SK-N-SH (cell line): ENCODE data around the gene TOLLIP. TPM values are rescaled to one million over a fixed set of nuclear protein-coding genes. Genes with fewer than 3 reads are reported as not detected.
"Not testable (repeated sequence)": the region's sequence is repeated elsewhere in the genome, so short reads cannot be mapped to it uniquely, and the experiment has no call there.

Source experiments
- CTCF ChIA-PET: fragments of 300-600, 350-600 bp; formaldehyde crosslinking; extraction: SDS; loops from one replicate; lab custom pipeline; 2021; lab: Yijun Ruan, JAX
- POLR2A ChIA-PET: fragments of 350-600 bp; sonication (Branson Sonifier 250); formaldehyde crosslinking; extraction: SDS; loops from one replicate; lab custom pipeline; 2020; ENCODE audit warnings: antibody characterized with exemption, inconsistent platforms; lab: Yijun Ruan, JAX
- DNase-seq: peaks from one replicate; pipeline ENCODE4 v3.0.0; 2012
- H2AFZ ChIP-seq: fragments of 200-600 bp; sonication (generic); 2 replicates; pipeline ENCODE4 v1.8.1; 2016; ENCODE audit warnings: antibody characterized with exemption, mild to moderate bottlenecking, low read depth
- H3F3A ChIP-seq: fragments of 200-600 bp; sonication (generic); replicated peaks from 2 replicates; pipeline ENCODE3; 2016; ENCODE audit warnings: antibody characterized with exemption, mild to moderate bottlenecking; ENCODE audit not compliant: insufficient read depth
- H3K27ac ChIP-seq, 2 experiments: fragments of 200-500 bp in 1 of 2; fragments of 200-600 bp in 1 of 2; sonication (Bioruptor generic) in 1 of 2; sonication (generic), shearing (Covaris generic) in 1 of 2; 2 replicates each; pipeline versions ENCODE4 v1.5.1 to v1.6.1; 2014 to 2016; ENCODE audit warnings: low read depth in 2 of 2, inconsistent platforms in 1 of 2, low read length in 1 of 2, mild to moderate bottlenecking in 1 of 2, mixed read lengths in 1 of 2
- H3K27me3 ChIP-seq: fragments of 200-600 bp; sonication (generic), shearing (Covaris generic); 2 replicates; pipeline ENCODE4 v1.6.1; 2016; ENCODE audit warnings: mixed run types; ENCODE audit not compliant: insufficient read depth
- H3K36me3 ChIP-seq, 2 experiments: fragments of 200-500 bp in 1 of 2; fragments of 200-600 bp in 1 of 2; sonication (Bioruptor generic) in 1 of 2; sonication (generic) in 1 of 2; replicated peaks in 1 of 2; 2 replicates each; pipeline versions ENCODE3 to v1.5.1; 2014 to 2016; ENCODE audit warnings: low read length in 1 of 2, mild to moderate bottlenecking in 1 of 2; ENCODE audit not compliant: insufficient read depth in 2 of 2, control insufficient read depth in 1 of 2
- H3K4me1 ChIP-seq, 2 experiments: fragments of 200-500 bp in 1 of 2; fragments of 200-600 bp in 1 of 2; sonication (Bioruptor generic) in 1 of 2; sonication (generic), shearing (Covaris generic) in 1 of 2; 2 replicates each; pipeline versions ENCODE4 v1.5.1 to v1.6.1; 2014 to 2016; ENCODE audit warnings: low read depth in 1 of 2, low read length in 1 of 2, mixed run types in 1 of 2; ENCODE audit not compliant: insufficient read depth in 2 of 2, control insufficient read depth in 1 of 2
- H3K4me2 ChIP-seq: fragments of 200-600 bp; sonication (generic), shearing (Covaris generic); 2 replicates; pipeline ENCODE4 v1.6.1; 2017; ENCODE audit warnings: mixed run types
- H3K4me3 ChIP-seq, 2 experiments: fragments of 200-500 bp in 1 of 2; fragments of 200-600 bp in 1 of 2; sonication (Bioruptor generic) in 1 of 2; sonication (generic), shearing (Covaris generic) in 1 of 2; 2 replicates each; pipeline versions ENCODE4 v1.5.1 to v1.8.1; 2014 to 2016; ENCODE audit warnings: low read depth in 2 of 2, inconsistent platforms in 1 of 2, low read length in 1 of 2, mild to moderate bottlenecking in 1 of 2, mixed read lengths in 1 of 2, moderate library complexity in 1 of 2
- H3K79me2 ChIP-seq: fragments of 200-600 bp; sonication (generic); 2 replicates; pipeline ENCODE4 v1.8.1; 2017; ENCODE audit warnings: mild to moderate bottlenecking; ENCODE audit not compliant: insufficient read depth
- H3K9ac ChIP-seq: fragments of 200-600 bp; sonication (generic); 2 replicates; pipeline ENCODE4 v1.6.1; 2017; ENCODE audit warnings: mixed run types
- H3K9me2 ChIP-seq: fragments of 200-600 bp; sonication (generic); 2 replicates; pipeline ENCODE4 v1.6.1; 2017; ENCODE audit warnings: mixed run types
- H3K9me3 ChIP-seq: fragments of 200-600 bp; sonication (generic); 2 replicates; pipeline ENCODE4 v1.6.1; 2017; ENCODE audit warnings: mixed run types, mild to moderate bottlenecking, moderate library complexity
- H4K20me1 ChIP-seq: fragments of 200-600 bp; sonication (generic); 2 replicates; pipeline ENCODE4 v1.6.1; 2017; ENCODE audit warnings: mild to moderate bottlenecking, mixed run types; ENCODE audit not compliant: insufficient read depth
- FOXM1 ChIP-seq: IDR thresholded peaks from 2 replicates; pipeline ENCODE4 v1.4.0; 2012; ENCODE audit warnings: low read depth, mild to moderate bottlenecking
- GABPA ChIP-seq: IDR thresholded peaks from 2 replicates; pipeline ENCODE4 v1.4.0; 2012; ENCODE audit warnings: low read depth, mild to moderate bottlenecking
- GATA2 ChIP-seq: sonication (generic); formaldehyde crosslinking; IDR thresholded peaks from 2 replicates; pipeline ENCODE4 v1.5.0; 2020; ENCODE audit warnings: mild to moderate bottlenecking, missing genetic modification reagents
- MEF2A ChIP-seq: IDR thresholded peaks from 2 replicates; pipeline ENCODE4 v1.4.0; 2012; ENCODE audit warnings: low read depth, borderline replicate concordance
- POLR2AphosphoS5 ChIP-seq: IDR thresholded peaks from 2 replicates; pipeline ENCODE4 v1.6.1; 2012; ENCODE audit warnings: low read depth, low read length
- ZBTB33 ChIP-seq: IDR thresholded peaks from 2 replicates; pipeline ENCODE4 v1.4.0; 2012; ENCODE audit warnings: low read depth, borderline replicate concordance
- WGBS: methylation state at CpG from one replicate; pipeline ENCODE4 v1.1.6; 2017; ENCODE audit warnings: low lambda C conversion rate; 5-methylcytosine and 5-hydroxymethylcytosine counted together
- polyA plus RNA-seq, 3 experiments: library from polyadenylated mRNA; depleted of rRNA; stranded (reverse); fragments of >200 nt; gene quantifications; 2 replicates each; pipeline ENCODE4 v1.2.3, GENCODE V29; 2012

Gene TOLLIP
- polyA plus RNA-seq, 1 of the 3 experiments (the other 2 are of a cell fraction): 55.4 TPM

- no peaks in the 10 kb centered on the region for H3K36me3 ChIP-seq
- no peak overlapping the region for H3K4me3 ChIP-seq
- no peaks in the 10 kb centered on the region for H3K27me3 ChIP-seq
- H2AFZ ChIP-seq: no peak overlapping the region
- no peaks in the 10 kb centered on the region; a peak in 1 of 4 replicates for H3K4me1 ChIP-seq
- no peaks in the 10 kb centered on the region for H3K79me2 ChIP-seq
- TF ChIP-seq FOXM1: no peak
- H3K9ac ChIP-seq: no peak overlapping the region
- ChIA-PET POLR2A (no interaction called here), CTCF (no interaction called here)
- H3K4me2 ChIP-seq: no peak overlapping the region
- no peaks in the 10 kb centered on the region for H4K20me1 ChIP-seq
- no peaks in the 10 kb centered on the region for H3K9me2 ChIP-seq
- H3K9me3 ChIP-seq: no peaks in the 10 kb centered on the region
- no peak overlapping the region for H3K27ac ChIP-seq
- no peaks in the 10 kb centered on the region for H3F3A ChIP-seq
- DNase-seq: no peak
- 80% methylated on average over 9 of the region's 10 CpGs for WGBS
Observed at GRCh38 chr11:1342946-1343345, 33.5 kb upstream of the TOLLIP start.

- DNase-seq: no peak
- ChIA-PET CTCF (interaction anchor here (0.7 kb wide), 1 partner anchor 57 kb away, joined by 3 read pairs; no protein-coding TSS in a partner anchor), POLR2A (no interaction called here)
- Histone ChIP-seq H3K36me3 (no peaks in the 10 kb centered on the region), H3K27ac (no peak overlapping the region), H4K20me1 (no peaks in the 10 kb centered on the region), H3K27me3 (no peaks in the 10 kb centered on the region), H3K4me2 (no peak overlapping the region), H3K9me2 (no peaks in the 10 kb centered on the region), H3F3A (no peaks in the 10 kb centered on the region), H3K9me3 (no peaks in the 10 kb centered on the region), H3K79me2 (no peaks in the 10 kb centered on the region), H3K9ac (no peak overlapping the region), H3K4me3 (no peak overlapping the region), H2AFZ (no peak overlapping the region), H3K4me1 (no peaks in the 10 kb centered on the region; a peak in 1 of 4 replicates)
- 49% methylated on average over 15 of the region's 17 CpGs for WGBS
- TF ChIP-seq GATA2 (no peak), ZBTB33 (no peak), POLR2AphosphoS5 (no peak), GABPA (no peak), MEF2A (no peak)
Observed at GRCh38 chr11:1341928-1342524, 32.6 kb upstream of the TOLLIP start.

GRCh38 chr11:1341226-1341625, 31.8 kb upstream of the TOLLIP start:
- H2AFZ ChIP-seq, H4K20me1 ChIP-seq, CTCF ChIA-PET, H3K79me2 ChIP-seq, DNase-seq, H3K4me3 ChIP-seq, H3F3A ChIP-seq, H3K9me3 ChIP-seq, H3K4me2 ChIP-seq, POLR2A ChIA-PET, H3K27me3 ChIP-seq, H3K36me3 ChIP-seq, H3K9ac ChIP-seq, H3K4me1 ChIP-seq, H3K27ac ChIP-seq, H3K9me2 ChIP-seq: not testable (repeated sequence)
- whole genome bisulfite sequencing: 49% methylated on average over 6 of the region's 10 CpGs
